HEK293T (cell line): ENCODE measurements around the gene ZNF469.

Experiments
- CTCF ChIA-PET: fragments of 350-600 bp; formaldehyde crosslinking; extraction: SDS; loops from one replicate; lab custom pipeline; 2021; ENCODE audit warnings: antibody characterized with exemption, inconsistent platforms; lab: Yijun Ruan, JAX
- POLR2A ChIA-PET: fragments of 350-600 bp; formaldehyde crosslinking; extraction: SDS; loops from one replicate; lab custom pipeline; 2020; ENCODE audit warnings: antibody characterized with exemption, inconsistent platforms; lab: Yijun Ruan, JAX
- DNase-seq: peaks from one replicate; pipeline ENCODE4 v3.0.0; 2012; ENCODE audit warnings: mixed read lengths; ENCODE audit errors: extremely low spot score
- ARNT ChIP-seq: fragments of 450-650 bp; IDR thresholded peaks from 2 replicates; pipeline ENCODE4 v1.6.1; 2017; ENCODE audit warnings: mild to moderate bottlenecking
- BHLHE40 ChIP-seq: fragments of 450-650 bp; IDR thresholded peaks from 2 replicates; pipeline ENCODE4 v1.6.1; 2016; ENCODE audit warnings: mild to moderate bottlenecking, moderate library complexity, borderline replicate concordance
- CTBP1 ChIP-seq: fragments of 450-650 bp; IDR thresholded peaks from 2 replicates; pipeline ENCODE4 v1.6.1; 2016; ENCODE audit warnings: borderline replicate concordance
- ELF4 ChIP-seq: fragments of 450-650 bp; IDR thresholded peaks from 2 replicates; pipeline ENCODE4 v1.6.1; 2017; ENCODE audit warnings: antibody characterized with exemption
- FOXA1 ChIP-seq: fragments of 450-650 bp; IDR thresholded peaks from 2 replicates; pipeline ENCODE4 v1.6.1; 2016; ENCODE audit warnings: mild to moderate bottlenecking
- FOXK2 ChIP-seq: fragments of 450-650 bp; IDR thresholded peaks from 2 replicates; pipeline ENCODE4 v1.6.1; 2016; ENCODE audit warnings: mild to moderate bottlenecking
- FOXM1 ChIP-seq: fragments of 450-650 bp; IDR thresholded peaks from 2 replicates; pipeline ENCODE4 v1.6.1; 2017; ENCODE audit warnings: mild to moderate bottlenecking, borderline replicate concordance
- HDGF ChIP-seq: fragments of 450-650 bp; IDR thresholded peaks from 2 replicates; pipeline ENCODE4 v1.6.1; 2017; ENCODE audit warnings: antibody characterized with exemption, borderline replicate concordance
- L3MBTL2 ChIP-seq: fragments of 450-650 bp; conservative IDR thresholded peaks from 2 replicates; pipeline ENCODE4 v1.6.1; 2016; ENCODE audit warnings: mild to moderate bottlenecking
- LEF1 ChIP-seq: fragments of 450-650 bp; IDR thresholded peaks from 2 replicates; pipeline ENCODE4 v1.6.1; 2017; ENCODE audit warnings: mild to moderate bottlenecking, borderline replicate concordance
- NFRKB ChIP-seq: fragments of 450-650 bp; IDR thresholded peaks from 2 replicates; pipeline ENCODE4 v1.6.1; 2016; ENCODE audit warnings: mild to moderate bottlenecking, moderate library complexity
- SP1 ChIP-seq: fragments of 450-650 bp; IDR thresholded peaks from 2 replicates; pipeline ENCODE4 v1.6.1; 2017
- SUZ12 ChIP-seq: fragments of 450-650 bp; IDR thresholded peaks from 2 replicates; pipeline ENCODE4 v1.6.1; 2016; ENCODE audit warnings: mild to moderate bottlenecking
- TARDBP ChIP-seq: fragments of 450-650 bp; IDR thresholded peaks from 2 replicates; pipeline ENCODE4 v1.6.1; 2016
- ZNF384 ChIP-seq: fragments of 450-650 bp; IDR thresholded peaks from 2 replicates; pipeline ENCODE4 v1.6.1; 2016
- TF ChIP-seq, protein P1 (sequence below): fragments of 450-650 bp; IDR thresholded peaks from 2 replicates; pipeline ENCODE4 v1.6.1; 2016

Gene ZNF469

DNA sequence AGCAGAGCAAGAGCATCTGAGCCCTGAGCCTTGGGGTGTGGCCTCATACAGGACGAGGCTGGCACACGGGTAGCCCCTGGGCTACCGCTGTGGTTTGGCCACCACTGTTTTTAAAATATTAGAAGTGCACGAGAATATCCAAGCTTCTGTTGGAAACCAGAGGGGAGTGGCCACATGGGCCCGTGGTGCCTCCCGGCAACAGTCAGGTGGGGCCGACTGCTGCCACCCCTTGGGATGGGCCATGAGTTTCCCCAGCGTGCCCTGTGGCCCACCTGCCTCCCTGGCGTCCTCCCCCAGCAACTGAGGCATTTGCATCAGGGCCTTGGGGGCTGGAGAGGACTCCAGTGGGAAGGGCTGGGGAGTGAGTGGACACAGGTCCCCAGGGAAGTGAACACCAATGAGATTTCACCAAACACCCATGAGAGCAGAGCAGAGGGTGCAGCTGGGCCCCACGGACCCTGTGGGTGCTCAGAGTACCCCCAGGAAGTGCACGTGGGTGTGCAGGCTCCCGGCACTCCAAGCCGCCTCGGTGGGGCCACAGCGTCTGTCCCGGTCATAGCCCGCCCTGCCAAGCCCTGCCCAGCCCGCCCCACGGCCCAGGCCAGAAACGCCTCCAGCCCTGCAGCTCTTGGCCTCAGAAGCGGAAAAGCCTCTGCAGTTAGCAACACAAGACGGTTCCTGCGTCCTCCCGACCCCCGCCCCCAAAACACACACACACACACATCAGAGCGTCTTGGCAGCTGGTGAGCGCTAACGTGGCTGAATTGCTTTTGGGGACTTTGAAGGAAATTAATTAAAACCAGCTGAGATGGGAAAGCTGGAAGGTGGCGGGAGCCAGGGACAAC lies 22.7 kb downstream of the ZNF469 start:
- DNase-seq = no peak
- TF ChIP-seq NFRKB = no peak
- TF ChIP-seq TARDBP = no peak
- TF ChIP-seq FOXK2 = no peak
- no peak for TF ChIP-seq CTBP1
- TF ChIP-seq LEF1 = no peak
- no peak for TF ChIP-seq ELF4
- TF ChIP-seq BHLHE40 = no peak
- no peak for TF ChIP-seq SUZ12
- TF ChIP-seq FOXA1 = no peak
- TF ChIP-seq, protein P1, sequence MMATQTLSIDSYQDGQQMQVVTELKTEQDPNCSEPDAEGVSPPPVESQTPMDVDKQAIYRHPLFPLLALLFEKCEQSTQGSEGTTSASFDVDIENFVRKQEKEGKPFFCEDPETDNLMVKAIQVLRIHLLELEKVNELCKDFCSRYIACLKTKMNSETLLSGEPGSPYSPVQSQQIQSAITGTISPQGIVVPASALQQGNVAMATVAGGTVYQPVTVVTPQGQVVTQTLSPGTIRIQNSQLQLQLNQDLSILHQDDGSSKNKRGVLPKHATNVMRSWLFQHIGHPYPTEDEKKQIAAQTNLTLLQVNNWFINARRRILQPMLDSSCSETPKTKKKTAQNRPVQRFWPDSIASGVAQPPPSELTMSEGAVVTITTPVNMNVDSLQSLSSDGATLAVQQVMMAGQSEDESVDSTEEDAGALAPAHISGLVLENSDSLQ = no peak
- no peak for TF ChIP-seq SP1
- no peak for TF ChIP-seq ARNT
- no peak for TF ChIP-seq HDGF
- TF ChIP-seq L3MBTL2 = no peak
- POLR2A ChIA-PET = no interaction called here
- CTCF ChIA-PET = no interaction called here

DNA sequence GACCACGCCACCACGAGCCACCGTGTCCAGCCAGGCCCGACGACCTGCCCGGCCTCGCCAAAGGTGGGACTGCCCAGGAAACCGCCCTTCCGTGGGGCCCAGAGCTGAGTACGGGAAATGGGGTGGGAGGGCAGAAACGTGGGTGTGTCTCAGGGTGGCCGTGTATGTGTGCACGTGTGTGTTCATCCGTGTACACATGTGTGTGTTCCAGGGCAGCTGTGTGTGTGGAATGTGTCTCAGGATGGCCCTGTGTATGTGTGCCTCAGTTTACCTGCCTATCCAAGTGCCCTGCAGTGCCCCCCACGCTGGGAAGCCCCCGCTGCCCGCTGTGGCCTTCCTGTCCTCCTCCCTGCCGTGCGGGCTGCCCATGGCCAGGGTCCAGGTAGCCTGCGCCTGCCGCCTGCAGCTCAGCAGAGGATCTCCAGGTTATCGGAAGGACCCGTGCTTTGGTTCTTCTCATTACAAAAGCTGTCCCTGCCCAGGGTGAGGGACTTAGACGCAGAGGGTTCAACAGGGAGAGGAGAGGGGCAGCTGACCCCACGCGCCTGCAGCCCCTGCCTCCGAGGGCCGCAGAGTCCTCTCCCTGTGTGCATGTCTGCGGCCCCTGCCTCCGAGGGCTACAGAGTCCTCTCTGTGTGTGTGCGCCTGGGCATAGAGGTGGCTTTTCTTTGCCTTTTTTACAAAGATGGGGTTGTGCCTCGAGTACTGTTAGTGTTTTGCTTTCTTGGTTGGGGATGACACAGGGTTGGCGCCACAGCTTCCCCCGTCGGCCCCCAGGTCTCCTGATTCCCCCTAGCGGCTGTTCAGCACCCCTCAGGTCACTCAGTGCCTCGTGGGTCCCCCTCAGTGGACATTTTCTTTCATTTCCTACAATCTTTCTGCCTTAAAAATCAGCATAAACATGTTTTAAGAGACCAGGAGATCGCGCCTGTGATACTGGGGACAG lies 23.6 kb downstream of the ZNF469 start:
- TF ChIP-seq NFRKB (no peak), LEF1 (no peak), SUZ12 (no peak), ZNF384 (no peak), SP1 (no peak), L3MBTL2 (no peak), FOXA1 (no peak), CTBP1 (no peak), ARNT (no peak)
- TF ChIP-seq, protein P1 = no peak
- ChIA-PET CTCF (no interaction called here), POLR2A (no interaction called here)
- DNase-seq = no peak

DNA sequence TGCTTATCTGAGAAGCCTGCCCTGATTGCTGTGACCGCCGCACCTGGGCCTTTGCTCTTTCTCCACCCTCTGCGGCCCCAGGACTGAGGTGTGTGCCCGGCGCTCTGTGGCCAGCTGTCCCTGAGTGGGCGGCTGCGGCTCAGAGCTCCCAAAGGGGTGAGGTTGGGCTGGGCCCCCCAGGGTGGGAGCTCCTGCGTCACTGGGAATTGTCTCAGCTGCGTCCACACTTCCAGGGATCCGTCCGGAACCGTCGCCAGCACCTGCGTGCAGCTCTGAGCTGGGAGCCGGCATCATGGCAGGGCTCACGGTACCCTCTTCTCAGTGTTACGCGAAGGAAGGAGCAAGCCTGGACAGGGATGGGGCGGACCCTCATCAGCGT lies 24.3 kb downstream of the ZNF469 start:
- CTCF ChIA-PET = no interaction called here
- POLR2A ChIA-PET = no interaction called here
- TF ChIP-seq ELF4 = no peak
- TF ChIP-seq FOXA1 = no peak
- TF ChIP-seq HDGF = no peak
- TF ChIP-seq L3MBTL2 = no peak
- no peak for DNase-seq

DNA sequence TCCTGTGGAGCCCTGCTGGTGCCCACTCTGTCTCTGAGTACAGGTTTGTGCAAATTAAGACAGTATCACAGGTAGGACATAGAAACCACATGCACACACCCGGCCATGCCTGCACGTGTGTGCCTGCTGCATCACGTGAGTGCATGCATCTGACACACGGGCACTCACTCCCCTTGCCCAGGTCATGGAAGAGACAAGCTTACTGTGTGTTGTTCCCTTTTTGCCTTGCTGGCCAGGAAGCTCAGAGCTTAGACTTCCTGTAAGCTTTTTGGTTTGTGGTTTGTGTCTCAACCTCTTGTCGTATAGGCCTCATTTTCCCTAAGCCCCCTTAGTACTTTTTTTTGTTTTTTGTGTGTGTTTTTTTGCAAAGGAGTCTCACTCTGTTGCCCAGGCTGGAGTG lies 25.0 kb downstream of the ZNF469 start:
- CTCF ChIA-PET = no interaction called here
- TF ChIP-seq SP1 (no peak), FOXK2 (no peak), FOXA1 (no peak), BHLHE40 (no peak), ARNT (no peak), FOXM1 (no peak), SUZ12 (no peak)
- TF ChIP-seq, protein P1 = no peak
- no peak for DNase-seq
- POLR2A ChIA-PET = no interaction called here

DNA sequence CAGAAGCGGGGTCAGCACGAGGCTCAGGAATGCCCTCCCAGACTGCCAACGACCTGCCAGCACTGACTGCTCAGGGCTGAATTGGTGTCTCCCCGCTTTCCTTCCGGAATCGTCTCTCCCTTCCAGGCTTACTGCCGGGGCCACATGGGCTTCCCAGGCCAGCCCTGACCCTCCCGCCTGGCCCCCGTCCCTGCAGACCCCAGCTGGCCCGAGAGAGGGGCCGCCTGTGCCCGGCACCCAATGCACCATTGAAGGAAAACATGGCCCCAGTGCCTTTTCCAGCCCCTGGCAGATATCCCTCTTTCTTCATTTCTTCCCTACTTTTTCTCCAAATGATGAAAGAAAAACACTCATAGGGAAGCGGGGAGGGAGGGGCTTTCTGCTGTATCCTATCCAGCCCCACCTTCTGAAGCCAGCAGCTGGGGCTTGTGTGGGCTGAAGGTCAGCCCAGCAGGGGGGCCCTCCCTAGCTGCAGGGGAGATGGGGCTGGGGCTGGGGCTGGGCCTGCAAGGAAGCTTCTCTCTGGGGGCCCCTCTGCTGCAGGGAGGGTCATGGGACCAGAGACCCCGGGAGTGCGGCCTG lies 25.9 kb downstream of the ZNF469 start:
- POLR2A ChIA-PET = no interaction called here
- CTCF ChIA-PET = no interaction called here
- TF ChIP-seq HDGF (no peak), FOXA1 (no peak), CTBP1 (no peak), SP1 (no peak), BHLHE40 (no peak), L3MBTL2 (no peak), FOXM1 (no peak), FOXK2 (no peak), ZNF384 (no peak), NFRKB (no peak), LEF1 (no peak), TARDBP (no peak)
- TF ChIP-seq, protein P1 = no peak
- no peak for DNase-seq
